GM13976 (cell line): ENCODE results near the gene TRIP6.

Experiments
- DNase-seq: peaks from one replicate; pipeline ENCODE4 v3.0.0; 2012; ENCODE audit warnings: low spot score
- CTCF ChIP-seq: IDR thresholded peaks from 2 replicates; pipeline ENCODE4 v1.5.1; 2012; ENCODE audit warnings: borderline replicate concordance, mild to moderate bottlenecking; ENCODE audit not compliant: insufficient read depth; ENCODE audit errors: extremely low read depth, missing control alignments, control extremely low read depth
- in situ Hi-C: fragments of 300-500 bp; cut with MboI; formaldehyde crosslinking; loops from one replicate; pipeline ENCODE4 v1.12.0; 2022; ENCODE audit warnings: low sequenced_read_pairs, mixed read lengths, inconsistent platforms; ENCODE audit not compliant: unreplicated experiment

TRIP6 gene

GRCh38 chr7:100888291-100888987 lies 21.3 kb downstream of the TRIP6 start:
- DNase-seq: no peak
- in situ Hi-C loops: no loop called here
- no peak for TF ChIP-seq CTCF

GRCh38 chr7:100888988-100889750 lies 22.0 kb downstream of the TRIP6 start, which contains the start of gene UFSP1:
Gene UFSP1 (minus strand): TSS chr7:100889715. CDS start chr7:100889271, 444 bp downstream.
- no peak for TF ChIP-seq CTCF
- no peak for DNase-seq
- in situ Hi-C loops: no loop called here

- no peak for DNase-seq
- no peak for TF ChIP-seq CTCF
- in situ Hi-C loops: no loop called here
Measured at GRCh38 chr7:100890653-100891567, 23.7 kb downstream of the TRIP6 start.

GRCh38 chr7:100891568-100892247 lies 24.5 kb downstream of the TRIP6 start:
- TF ChIP-seq CTCF: no peak
- DNase-seq: no peak
- in situ Hi-C loops: no loop called here

GRCh38 chr7:100892364-100893317 lies 25.5 kb downstream of the TRIP6 start:
- no peak for DNase-seq
- no peak for TF ChIP-seq CTCF
- in situ Hi-C loops: no loop called here
